Stimulated activated CD4-positive, alpha-beta T cell treated with anti-CD3 and anti-CD28 coated beads, Interleukin-1b, Interleukin-23, amount 100 ng/mL, for 24 hours (primary cell): ENCODE data around the gene ASIC2.

Experiments
- DNase-seq, 4 experiments: peaks; one replicate each; pipeline ENCODE4 v3.0.0-alpha.2; 2020; ENCODE audit warnings: low read depth in 4 of 4, low spot score in 1 of 4

ASIC2 gene

GRCh38 chr17:33245183-33245582, 47.9 kb downstream of the ASIC2 start:
- no peak for DNase-seq

- no peak for DNase-seq
Measured at GRCh38 chr17:33243732-33244131, 49.4 kb downstream of the ASIC2 start.

GRCh38 chr17:33242375-33243124, 50.5 kb downstream of the ASIC2 start:
- no peak for DNase-seq

GRCh38 chr17:33241390-33241789, 51.7 kb downstream of the ASIC2 start:
- no peak for DNase-seq

GRCh38 chr17:33240362-33240761, 52.7 kb downstream of the ASIC2 start:
- DNase-seq = no peak

- no peak for DNase-seq
Measured at GRCh38 chr17:33239702-33240101, 53.4 kb downstream of the ASIC2 start.

- no peak for DNase-seq
Measured at GRCh38 chr17:33234930-33235685, 58.0 kb downstream of the ASIC2 start.

- no peak for DNase-seq
Measured at GRCh38 chr17:33234233-33234632, 58.9 kb downstream of the ASIC2 start.

- DNase-seq = no peak
Measured at GRCh38 chr17:33233811-33234177, 59.3 kb downstream of the ASIC2 start.

- no peak for DNase-seq
Measured at GRCh38 chr17:33229499-33229898, 63.6 kb downstream of the ASIC2 start.

- no peak for DNase-seq
Measured at GRCh38 chr17:33229028-33229427, 64.1 kb downstream of the ASIC2 start.

- no peak for DNase-seq
Measured at GRCh38 chr17:33228548-33228947, 64.5 kb downstream of the ASIC2 start.

- no peak for DNase-seq
Measured at GRCh38 chr17:33227911-33228310, 65.2 kb downstream of the ASIC2 start.

GRCh38 chr17:33225994-33226393, 67.1 kb downstream of the ASIC2 start:
- no peak for DNase-seq

- DNase-seq = no peak
Measured at GRCh38 chr17:33225509-33225908, 67.6 kb downstream of the ASIC2 start.

GRCh38 chr17:33220036-33220435, 73.1 kb downstream of the ASIC2 start:
- DNase-seq = no peak

- no peak for DNase-seq
Measured at GRCh38 chr17:33218698-33219601, 74.1 kb downstream of the ASIC2 start.

GRCh38 chr17:33217891-33218290, 75.2 kb downstream of the ASIC2 start:
- DNase-seq = no peak

- no peak for DNase-seq
Measured at GRCh38 chr17:33214996-33215395, 78.1 kb downstream of the ASIC2 start.

- no peak for DNase-seq
Measured at GRCh38 chr17:33210285-33210684, 82.8 kb downstream of the ASIC2 start.

GRCh38 chr17:33209671-33210070, 83.4 kb downstream of the ASIC2 start:
- DNase-seq = no peak

GRCh38 chr17:33207231-33207630, 85.9 kb downstream of the ASIC2 start:
- DNase-seq = no peak
